ENCODE data around the gene DDR2. TPM values are rescaled to one million over a fixed set of nuclear protein-coding genes. Genes with fewer than 3 reads are reported as not detected.
"Not testable (repeated sequence)": the region's sequence is repeated elsewhere in the genome, so short reads cannot be mapped to it uniquely, and the experiment has no call there.

DDR2 gene
- total RNA-seq, 2 experiments from 2014 or later: 0.15 to 0.18 TPM

GRCh38 chr1:162716123-162716522 lies 83.9 kb downstream of the DDR2 start:
- Mint-ChIP-seq H3K36me3 (ENCODE audit: low read depth) (no peaks in the 10 kb centered on the region), H3K27me3 (peaks cover 2% of the 10 kb centered on the region), H3K27ac (no peak overlapping the region), H3K4me1 (peaks cover 11% of the 10 kb centered on the region), H3K9me3 (no peaks in the 10 kb centered on the region), H3K4me3 (no peak overlapping the region)
- DNase-seq: no peak
- ChIA-PET CTCF (no interaction called here), POLR2A (no interaction called here)

- CTCF ChIA-PET: no interaction called here
Observed at GRCh38 chr1:162716552-162716951, 84.3 kb downstream of the DDR2 start.

GRCh38 chr1:162717548-162718184 lies 85.4 kb downstream of the DDR2 start:
- ChIA-PET CTCF (no interaction called here), POLR2A (no interaction called here)
- H3K4me3 Mint-ChIP-seq: no peak overlapping the region

More at GRCh38 chr1:162716552-162716951, 84.3 kb downstream of the DDR2 start:
- H3K27me3 Mint-ChIP-seq: peaks cover 2% of the 10 kb centered on the region
- DNase-seq: no peak
- no peaks in the 10 kb centered on the region for H3K9me3 Mint-ChIP-seq
- POLR2A ChIA-PET: no interaction called here
- H3K4me1 Mint-ChIP-seq: peaks cover 11% of the 10 kb centered on the region
- no peaks in the 10 kb centered on the region for H3K36me3 Mint-ChIP-seq (ENCODE audit: low read depth)
- H3K4me3 Mint-ChIP-seq: no peak overlapping the region
- H3K27ac Mint-ChIP-seq: no peak overlapping the region

GRCh38 chr1:162719678-162720077 lies 87.4 kb downstream of the DDR2 start:
- Mint-ChIP-seq H3K36me3 (ENCODE audit: low read depth) (no peaks in the 10 kb centered on the region), H3K9me3 (no peaks in the 10 kb centered on the region), H3K27me3 (peaks cover 2% of the 10 kb centered on the region), H3K4me1 (peaks cover 11% of the 10 kb centered on the region), H3K4me3 (no peak overlapping the region), H3K27ac (no peak overlapping the region)
- ChIA-PET POLR2A (no interaction called here), CTCF (no interaction called here)
- DNase-seq: no peak

More at GRCh38 chr1:162717548-162718184, 85.4 kb downstream of the DDR2 start:
- Mint-ChIP-seq H3K27ac (no peak overlapping the region), H3K27me3 (peaks cover 2% of the 10 kb centered on the region), H3K4me1 (peaks cover 11% of the 10 kb centered on the region), H3K9me3 (no peaks in the 10 kb centered on the region), H3K36me3 (ENCODE audit: low read depth) (no peaks in the 10 kb centered on the region)
- DNase-seq: no peak

- no peak for DNase-seq
- CTCF ChIA-PET: no interaction called here
- no peak overlapping the region for H3K27ac Mint-ChIP-seq
- no peaks in the 10 kb centered on the region for H3K9me3 Mint-ChIP-seq
- H3K4me1 Mint-ChIP-seq: peaks cover 5% of the 10 kb centered on the region
- no peaks in the 10 kb centered on the region for H3K36me3 Mint-ChIP-seq (ENCODE audit: low read depth)
- no peak overlapping the region for H3K4me3 Mint-ChIP-seq
- POLR2A ChIA-PET: no interaction called here
- H3K27me3 Mint-ChIP-seq: no peaks in the 10 kb centered on the region
Observed at GRCh38 chr1:162720996-162721395, 88.7 kb downstream of the DDR2 start.

GRCh38 chr1:162721471-162721870 lies 89.2 kb downstream of the DDR2 start:
- no peaks in the 10 kb centered on the region for H3K36me3 Mint-ChIP-seq (ENCODE audit: low read depth)
- POLR2A ChIA-PET: no interaction called here

GRCh38 chr1:162722036-162722435 lies 89.8 kb downstream of the DDR2 start:
- Mint-ChIP-seq H3K4me1 (peaks cover 4% of the 10 kb centered on the region), H3K27me3 (no peaks in the 10 kb centered on the region), H3K9me3 (no peaks in the 10 kb centered on the region), H3K4me3 (no peak overlapping the region), H3K27ac (no peak overlapping the region), H3K36me3 (ENCODE audit: low read depth) (no peaks in the 10 kb centered on the region)
- POLR2A ChIA-PET: no interaction called here
- CTCF ChIA-PET: interaction anchor here (0.7 kb wide), 1 partner anchor 544 kb away, joined by 3 read pairs; no protein-coding TSS in a partner anchor
- no peak for DNase-seq

More at GRCh38 chr1:162721471-162721870, 89.2 kb downstream of the DDR2 start:
- DNase-seq: no peak
- Mint-ChIP-seq H3K27ac (no peak overlapping the region), H3K4me3 (no peak overlapping the region), H3K9me3 (no peaks in the 10 kb centered on the region), H3K4me1 (peaks cover 4% of the 10 kb centered on the region), H3K27me3 (no peaks in the 10 kb centered on the region)
- CTCF ChIA-PET: interaction anchor here (0.7 kb wide), 1 partner anchor 543 kb away, joined by 3 read pairs; no protein-coding TSS in a partner anchor

- H3K4me3 Mint-ChIP-seq: no peak overlapping the region
- H3K27ac Mint-ChIP-seq: no peak overlapping the region
- H3K4me1 Mint-ChIP-seq: no peaks in the 10 kb centered on the region
Observed at GRCh38 chr1:162724583-162725120, 92.4 kb downstream of the DDR2 start.

GRCh38 chr1:162725301-162725837 lies 93.1 kb downstream of the DDR2 start:
- ChIA-PET CTCF (no interaction called here), POLR2A (no interaction called here)

More at GRCh38 chr1:162724583-162725120, 92.4 kb downstream of the DDR2 start:
- ChIA-PET POLR2A (no interaction called here), CTCF (no interaction called here)
- DNase-seq: no peak
- Mint-ChIP-seq H3K9me3 (no peaks in the 10 kb centered on the region), H3K36me3 (ENCODE audit: low read depth) (no peaks in the 10 kb centered on the region), H3K27me3 (no peaks in the 10 kb centered on the region)

GRCh38 chr1:162726555-162726954 lies 94.3 kb downstream of the DDR2 start:
- no peaks in the 10 kb centered on the region for H3K9me3 Mint-ChIP-seq
- H3K36me3 Mint-ChIP-seq (ENCODE audit: low read depth): no peaks in the 10 kb centered on the region
- H3K4me1 Mint-ChIP-seq: no peaks in the 10 kb centered on the region
- CTCF ChIA-PET: no interaction called here
- POLR2A ChIA-PET: no interaction called here
- no peaks in the 10 kb centered on the region for H3K27me3 Mint-ChIP-seq
- no peak for DNase-seq
- H3K4me3 Mint-ChIP-seq: no peak overlapping the region
- H3K27ac Mint-ChIP-seq: no peak overlapping the region

More at GRCh38 chr1:162725301-162725837, 93.1 kb downstream of the DDR2 start:
- Mint-ChIP-seq H3K4me3 (no peak overlapping the region), H3K27ac (no peak overlapping the region), H3K4me1 (no peaks in the 10 kb centered on the region), H3K36me3 (ENCODE audit: low read depth) (no peaks in the 10 kb centered on the region), H3K27me3 (no peaks in the 10 kb centered on the region), H3K9me3 (no peaks in the 10 kb centered on the region)
- DNase-seq: no peak

GRCh38 chr1:162727493-162727892 lies 95.2 kb downstream of the DDR2 start:
- H3K4me3 Mint-ChIP-seq; H3K4me1 Mint-ChIP-seq; CTCF ChIA-PET; H3K36me3 Mint-ChIP-seq (ENCODE audit: low read depth); H3K27ac Mint-ChIP-seq; POLR2A ChIA-PET; DNase-seq; H3K9me3 Mint-ChIP-seq; H3K27me3 Mint-ChIP-seq: not testable (repeated sequence)

- Mint-ChIP-seq H3K4me1 (no peaks in the 10 kb centered on the region), H3K27ac (no peak overlapping the region), H3K4me3 (no peak overlapping the region), H3K27me3 (no peaks in the 10 kb centered on the region), H3K9me3 (no peaks in the 10 kb centered on the region), H3K36me3 (ENCODE audit: low read depth) (no peaks in the 10 kb centered on the region)
- ChIA-PET POLR2A (no interaction called here), CTCF (no interaction called here)
- no peak for DNase-seq
Observed at GRCh38 chr1:162728573-162728972, 96.3 kb downstream of the DDR2 start.

GRCh38 chr1:162729195-162729774 lies 97.0 kb downstream of the DDR2 start:
- H3K9me3 Mint-ChIP-seq; POLR2A ChIA-PET; H3K4me1 Mint-ChIP-seq; CTCF ChIA-PET; H3K4me3 Mint-ChIP-seq; DNase-seq; H3K27me3 Mint-ChIP-seq; H3K27ac Mint-ChIP-seq; H3K36me3 Mint-ChIP-seq (ENCODE audit: low read depth): not testable (repeated sequence)

- Mint-ChIP-seq H3K27ac (no peak overlapping the region), H3K9me3 (no peaks in the 10 kb centered on the region), H3K27me3 (no peaks in the 10 kb centered on the region), H3K4me1 (no peaks in the 10 kb centered on the region), H3K36me3 (ENCODE audit: low read depth) (no peaks in the 10 kb centered on the region), H3K4me3 (no peak overlapping the region)
- ChIA-PET CTCF (no interaction called here), POLR2A (no interaction called here)
- DNase-seq: no peak
Observed at GRCh38 chr1:162732094-162732493, 99.8 kb downstream of the DDR2 start.
